ENCODE results near the gene PDE4D.

PDE4D gene

GRCh38 chr5:59151162-59151889 lies 742.2 kb downstream of the PDE4D start:
- DNase-seq: no peak

- DNase-seq: no peak
Measured at GRCh38 chr5:59149827-59150226, 743.7 kb downstream of the PDE4D start.

GRCh38 chr5:59149271-59149670 lies 744.3 kb downstream of the PDE4D start:
- DNase-seq: no peak

GRCh38 chr5:59146729-59147128 lies 746.8 kb downstream of the PDE4D start:
- DNase-seq: no peak

GRCh38 chr5:59143926-59144333 lies 749.6 kb downstream of the PDE4D start:
- no peak for DNase-seq

GRCh38 chr5:59142927-59143326 lies 750.6 kb downstream of the PDE4D start:
- no peak for DNase-seq

GRCh38 chr5:59142138-59142537 lies 751.4 kb downstream of the PDE4D start:
- DNase-seq: no peak

- DNase-seq: no peak
Measured at GRCh38 chr5:59140133-59140532, 753.4 kb downstream of the PDE4D start.

- DNase-seq: no peak
Measured at GRCh38 chr5:59139695-59140094, 753.8 kb downstream of the PDE4D start.

GRCh38 chr5:59138509-59138908 lies 755.0 kb downstream of the PDE4D start:
- DNase-seq: no peak

- DNase-seq: no peak
Measured at GRCh38 chr5:59137846-59138245, 755.7 kb downstream of the PDE4D start.

- DNase-seq: no peak
Measured at GRCh38 chr5:59136549-59136948, 757.0 kb downstream of the PDE4D start.

GRCh38 chr5:59134471-59135163 lies 758.9 kb downstream of the PDE4D start:
- DNase-seq: no peak

GRCh38 chr5:59133764-59134261 lies 759.7 kb downstream of the PDE4D start:
- DNase-seq: no peak

GRCh38 chr5:59132131-59132530 lies 761.4 kb downstream of the PDE4D start:
- DNase-seq: no peak

- no peak for DNase-seq
Measured at GRCh38 chr5:59130431-59130830, 763.1 kb downstream of the PDE4D start.

GRCh38 chr5:59128646-59129290 lies 764.8 kb downstream of the PDE4D start:
- DNase-seq: no peak

- no peak for DNase-seq
Measured at GRCh38 chr5:59126708-59127573, 766.6 kb downstream of the PDE4D start.

GRCh38 chr5:59126016-59126707 lies 767.4 kb downstream of the PDE4D start:
- DNase-seq: no peak

- no peak for DNase-seq
Measured at GRCh38 chr5:59125011-59125961, 768.2 kb downstream of the PDE4D start.

Measured in NCI-H226 (cell line).